ENCODE measurements around the gene LRRC8A. TPM values are rescaled to one million over a fixed set of nuclear protein-coding genes. Genes with fewer than 3 reads are reported as not detected.
A peak's percentile ranks its signal among the peaks of the same experiment; 100 is the strongest.

The LRRC8A gene
- total RNA-seq, 1 donor from 2014 or later, result 93.0 TPM

GRCh38 chr9:128898845-128899565 is 17.1 kb downstream of the LRRC8A start:
- DNase-seq, result no peak
- H3K36me3 Mint-ChIP-seq (ENCODE audit: unreplicated experiment), result no peaks in the 10 kb centered on the region
- TF ChIP-seq, protein P1, sequence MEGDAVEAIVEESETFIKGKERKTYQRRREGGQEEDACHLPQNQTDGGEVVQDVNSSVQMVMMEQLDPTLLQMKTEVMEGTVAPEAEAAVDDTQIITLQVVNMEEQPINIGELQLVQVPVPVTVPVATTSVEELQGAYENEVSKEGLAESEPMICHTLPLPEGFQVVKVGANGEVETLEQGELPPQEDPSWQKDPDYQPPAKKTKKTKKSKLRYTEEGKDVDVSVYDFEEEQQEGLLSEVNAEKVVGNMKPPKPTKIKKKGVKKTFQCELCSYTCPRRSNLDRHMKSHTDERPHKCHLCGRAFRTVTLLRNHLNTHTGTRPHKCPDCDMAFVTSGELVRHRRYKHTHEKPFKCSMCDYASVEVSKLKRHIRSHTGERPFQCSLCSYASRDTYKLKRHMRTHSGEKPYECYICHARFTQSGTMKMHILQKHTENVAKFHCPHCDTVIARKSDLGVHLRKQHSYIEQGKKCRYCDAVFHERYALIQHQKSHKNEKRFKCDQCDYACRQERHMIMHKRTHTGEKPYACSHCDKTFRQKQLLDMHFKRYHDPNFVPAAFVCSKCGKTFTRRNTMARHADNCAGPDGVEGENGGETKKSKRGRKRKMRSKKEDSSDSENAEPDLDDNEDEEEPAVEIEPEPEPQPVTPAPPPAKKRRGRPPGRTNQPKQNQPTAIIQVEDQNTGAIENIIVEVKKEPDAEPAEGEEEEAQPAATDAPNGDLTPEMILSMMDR (IDR thresholded peaks at IDR 0.05; ENCODE audit: partially characterized antibody, unreplicated experiment), result no peak
- no peak overlapping the region for H3K27ac Mint-ChIP-seq (ENCODE audit: unreplicated experiment)
- peaks cover 3% of the 10 kb centered on the region for H3K27me3 Mint-ChIP-seq (ENCODE audit: unreplicated experiment)
- no peaks in the 10 kb centered on the region for H3K9me3 Mint-ChIP-seq (ENCODE audit: unreplicated experiment)
- H3K4me3 Mint-ChIP-seq (ENCODE audit: unreplicated experiment), result peak overlapping the region; percentile 22
- H3K4me1 Mint-ChIP-seq (ENCODE audit: low read depth, unreplicated experiment), result peaks cover 6% of the 10 kb centered on the region

DNA sequence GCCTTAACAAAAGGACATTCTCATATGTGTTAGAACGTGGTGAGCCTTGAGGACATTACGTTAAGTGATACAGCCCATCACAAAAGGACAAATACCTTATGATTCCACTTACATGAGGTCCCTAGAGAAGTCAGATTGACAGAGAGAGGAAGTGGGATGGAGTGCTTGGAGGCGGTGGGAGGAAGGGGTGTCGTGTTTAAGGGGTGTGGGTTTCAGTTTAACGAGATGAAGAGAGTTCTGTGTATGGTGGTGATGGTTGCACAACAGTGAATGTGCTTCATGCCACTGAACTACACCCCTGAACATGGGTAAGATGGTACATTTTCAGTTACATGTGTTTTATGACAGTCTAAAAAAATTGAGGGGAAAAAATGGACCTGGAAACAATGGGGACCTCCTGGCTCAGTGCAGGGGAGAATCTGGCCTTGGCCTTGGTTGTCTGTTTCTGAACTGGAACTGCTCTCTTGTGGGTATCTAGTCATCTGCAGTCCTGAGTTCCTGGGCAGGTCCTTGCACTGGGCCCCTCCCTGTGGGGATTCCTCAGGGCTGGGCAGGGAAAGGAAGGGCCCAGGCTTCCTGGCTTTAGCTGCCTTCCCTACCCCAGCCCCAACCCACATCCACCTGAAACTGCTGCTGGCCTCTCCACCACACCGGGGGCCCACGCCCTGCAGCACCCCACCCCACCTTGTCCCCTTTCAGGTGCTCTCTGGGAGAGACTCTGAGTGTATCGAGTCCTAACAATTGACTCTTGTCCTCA is 17.8 kb downstream of the LRRC8A start:
- TF ChIP-seq, protein P1 (IDR thresholded peaks at IDR 0.05; ENCODE audit: partially characterized antibody, unreplicated experiment), result no peak
- DNase-seq, result no peak
- Mint-ChIP-seq H3K27me3 (ENCODE audit: unreplicated experiment) (peaks cover 3% of the 10 kb centered on the region), H3K9me3 (ENCODE audit: unreplicated experiment) (no peaks in the 10 kb centered on the region), H3K27ac (ENCODE audit: unreplicated experiment) (no peak overlapping the region), H3K4me3 (ENCODE audit: unreplicated experiment) (peak overlapping the region; percentile 22), H3K36me3 (ENCODE audit: unreplicated experiment) (no peaks in the 10 kb centered on the region), H3K4me1 (ENCODE audit: low read depth, unreplicated experiment) (peaks cover 6% of the 10 kb centered on the region)

DNA sequence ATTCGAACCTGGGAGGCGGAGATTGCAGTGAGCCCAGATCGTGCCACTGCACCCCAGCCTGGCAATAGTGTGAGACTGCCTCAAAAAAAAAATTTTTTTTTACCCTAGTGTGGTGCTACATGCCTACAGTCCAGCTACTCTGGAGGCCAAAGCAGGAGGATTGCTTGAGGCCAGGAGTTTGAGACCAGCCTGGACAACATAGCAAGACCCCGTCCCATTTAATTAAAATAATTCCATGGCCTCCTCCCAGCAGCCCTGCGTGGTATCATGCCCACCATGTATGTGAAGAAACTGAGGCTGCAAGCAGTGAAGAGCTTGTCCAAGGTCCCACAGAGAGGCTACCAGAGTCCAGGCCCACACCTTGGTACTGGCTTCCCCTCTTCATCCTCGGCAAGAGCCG is 19.4 kb downstream of the LRRC8A start:
- peaks cover 6% of the 10 kb centered on the region for H3K4me1 Mint-ChIP-seq (ENCODE audit: low read depth, unreplicated experiment)
- no peaks in the 10 kb centered on the region for H3K36me3 Mint-ChIP-seq (ENCODE audit: unreplicated experiment)
- no peaks in the 10 kb centered on the region for H3K9me3 Mint-ChIP-seq (ENCODE audit: unreplicated experiment)
- TF ChIP-seq, protein P1 (IDR thresholded peaks at IDR 0.05; ENCODE audit: partially characterized antibody, unreplicated experiment), result no peak
- DNase-seq, result no peak
- H3K27ac Mint-ChIP-seq (ENCODE audit: unreplicated experiment), result no peak overlapping the region
- H3K27me3 Mint-ChIP-seq (ENCODE audit: unreplicated experiment), result peaks cover 1% of the 10 kb centered on the region
- no peak overlapping the region for H3K4me3 Mint-ChIP-seq (ENCODE audit: unreplicated experiment)

DNA sequence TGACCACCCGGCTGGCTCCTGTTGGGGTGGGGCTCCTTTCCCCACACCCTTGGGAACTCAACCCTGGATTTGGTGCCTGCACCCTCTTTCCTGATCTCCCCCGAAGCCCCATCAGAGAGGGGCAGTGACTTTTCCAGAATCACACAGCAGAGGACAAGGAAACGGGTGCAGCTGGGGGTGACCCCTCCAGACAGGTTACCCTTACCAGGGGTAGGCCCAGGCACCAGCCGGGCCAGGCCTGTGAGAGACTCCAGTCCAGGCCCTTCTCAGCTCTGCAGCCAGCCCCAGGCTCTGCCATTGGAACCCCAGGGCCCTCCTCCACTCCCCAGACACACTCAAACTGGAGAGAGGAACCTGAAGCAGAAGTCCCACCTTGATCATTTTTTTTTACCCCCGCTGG is 19.9 kb downstream of the LRRC8A start:
- no peaks in the 10 kb centered on the region for H3K9me3 Mint-ChIP-seq (ENCODE audit: unreplicated experiment)
- H3K4me3 Mint-ChIP-seq (ENCODE audit: unreplicated experiment), result no peak overlapping the region
- H3K4me1 Mint-ChIP-seq (ENCODE audit: low read depth, unreplicated experiment), result peaks cover 6% of the 10 kb centered on the region
- peaks cover 1% of the 10 kb centered on the region for H3K27me3 Mint-ChIP-seq (ENCODE audit: unreplicated experiment)
- no peaks in the 10 kb centered on the region for H3K36me3 Mint-ChIP-seq (ENCODE audit: unreplicated experiment)
- TF ChIP-seq, protein P1 (IDR thresholded peaks at IDR 0.05; ENCODE audit: partially characterized antibody, unreplicated experiment), result no peak
- no peak overlapping the region for H3K27ac Mint-ChIP-seq (ENCODE audit: unreplicated experiment)
- no peak for DNase-seq
